C4-2B (cell line): Measurements from ENCODE around the gene PARS2.

Source experiments
- CTCF ChIP-seq: fragments of 450-650 bp; conservative IDR thresholded peaks from 2 replicates; pipeline ENCODE4 v1.5.1; 2017; ENCODE audit warnings: mild to moderate bottlenecking
- ZFX ChIP-seq: fragments of 450-650 bp; IDR thresholded peaks from 2 replicates; pipeline ENCODE4 v1.6.1; 2017

- TF ChIP-seq CTCF: no peak
- no peak for TF ChIP-seq ZFX
Observed at GRCh38 chr1:54792686-54793282, 28.5 kb upstream of the PARS2 start.
